ENCODE results near the gene PIEZO2. TPM values are rescaled to one million over a fixed set of nuclear protein-coding genes. Genes with fewer than 3 reads are reported as not detected.
A peak's percentile ranks its signal among the peaks of the same experiment; 100 is the strongest.
"Not testable (repeated sequence)": the region's sequence is repeated elsewhere in the genome, so short reads cannot be mapped to it uniquely, and the experiment has no call there.

Gene PIEZO2
- total RNA-seq, 1 experiment from 2014 or later, result 0.11 TPM

DNA sequence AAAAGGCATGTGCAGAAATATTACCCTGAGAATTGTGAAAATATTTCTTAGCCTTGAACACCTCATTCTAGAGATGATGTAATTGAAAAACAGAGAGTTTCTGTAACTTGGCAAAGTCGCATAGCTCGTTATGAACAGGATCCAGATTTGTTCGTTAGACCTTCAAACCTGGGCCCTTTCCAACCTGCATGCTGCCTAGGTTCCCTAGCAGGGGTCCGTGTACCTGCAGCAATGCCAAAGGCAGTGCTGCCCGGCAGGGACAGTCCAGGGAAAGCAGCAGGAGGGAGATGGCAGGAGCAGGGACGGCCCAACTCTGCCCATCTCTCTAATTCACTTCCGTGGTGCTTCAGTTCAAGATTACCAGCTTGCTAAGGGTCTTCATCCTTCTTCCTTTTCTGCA, 12.0 kb downstream of the PIEZO2 start:
- Mint-ChIP-seq H3K4me1 (ENCODE audit: low read depth, unreplicated experiment) (peaks cover 6% of the 10 kb centered on the region), H3K36me3 (ENCODE audit: insufficient read depth, unreplicated experiment) (no peaks in the 10 kb centered on the region), H3K27ac (ENCODE audit: unreplicated experiment) (no peak overlapping the region), H3K27me3 (ENCODE audit: insufficient read depth, unreplicated experiment) (no peaks in the 10 kb centered on the region), H3K4me3 (ENCODE audit: unreplicated experiment) (no peak overlapping the region), H3K9me3 (ENCODE audit: unreplicated experiment) (peaks cover 15% of the 10 kb centered on the region)
- Histone ChIP-seq H3K4me3 (ENCODE audit: low read depth, low read length) (no peak overlapping the region), H3K9me3 (no peaks in the 10 kb centered on the region), H3K36me3 (ENCODE audit: control insufficient read depth, insufficient read depth, low read length) (no peaks in the 10 kb centered on the region), H3K27me3 (replicated peaks; ENCODE audit: control insufficient read depth, insufficient read depth, low read length) (no peaks in the 10 kb centered on the region), H3K4me1 (no peaks in the 10 kb centered on the region)
- TF ChIP-seq, protein P1, sequence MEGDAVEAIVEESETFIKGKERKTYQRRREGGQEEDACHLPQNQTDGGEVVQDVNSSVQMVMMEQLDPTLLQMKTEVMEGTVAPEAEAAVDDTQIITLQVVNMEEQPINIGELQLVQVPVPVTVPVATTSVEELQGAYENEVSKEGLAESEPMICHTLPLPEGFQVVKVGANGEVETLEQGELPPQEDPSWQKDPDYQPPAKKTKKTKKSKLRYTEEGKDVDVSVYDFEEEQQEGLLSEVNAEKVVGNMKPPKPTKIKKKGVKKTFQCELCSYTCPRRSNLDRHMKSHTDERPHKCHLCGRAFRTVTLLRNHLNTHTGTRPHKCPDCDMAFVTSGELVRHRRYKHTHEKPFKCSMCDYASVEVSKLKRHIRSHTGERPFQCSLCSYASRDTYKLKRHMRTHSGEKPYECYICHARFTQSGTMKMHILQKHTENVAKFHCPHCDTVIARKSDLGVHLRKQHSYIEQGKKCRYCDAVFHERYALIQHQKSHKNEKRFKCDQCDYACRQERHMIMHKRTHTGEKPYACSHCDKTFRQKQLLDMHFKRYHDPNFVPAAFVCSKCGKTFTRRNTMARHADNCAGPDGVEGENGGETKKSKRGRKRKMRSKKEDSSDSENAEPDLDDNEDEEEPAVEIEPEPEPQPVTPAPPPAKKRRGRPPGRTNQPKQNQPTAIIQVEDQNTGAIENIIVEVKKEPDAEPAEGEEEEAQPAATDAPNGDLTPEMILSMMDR (IDR thresholded peaks at IDR 0.05; ENCODE audit: insufficient read depth in 1 of 2, low read depth in 1 of 2, low read length in 1 of 2, severe bottlenecking in 1 of 2, unreplicated experiment in 1 of 2), result no peak
- BruUV-seq (replicated peaks), result no TSS peak
- intact Hi-C loops (cut with micrococcal nuclease; ENCODE audit: unreplicated experiment), result no loop called here
- ChIA-PET POLR2A (no interaction called here), CTCF (no interaction called here)
- no peak for DNase-seq

DNA sequence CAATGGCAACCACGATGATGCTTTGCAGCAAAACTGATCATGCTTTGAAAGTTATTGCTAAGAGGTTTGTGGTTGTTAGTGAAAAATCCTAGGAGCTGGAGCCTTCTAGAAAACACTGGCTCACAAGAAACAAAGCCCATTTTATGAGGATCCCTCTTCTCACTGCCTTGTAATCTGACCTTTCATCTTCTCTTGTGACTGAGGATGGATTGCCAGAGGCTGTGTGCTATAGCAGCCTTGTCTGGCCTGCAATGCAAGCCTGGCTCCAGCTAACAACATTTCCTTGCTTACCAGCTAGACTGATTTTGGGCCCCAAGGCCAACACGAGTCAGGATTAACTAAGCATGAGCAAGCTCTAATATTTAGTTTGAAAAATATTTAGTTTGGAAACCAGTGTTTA, 13.1 kb downstream of the PIEZO2 start:
- BruUV-seq (replicated peaks), result no TSS peak
- CTCF ChIA-PET, result interaction anchor here (1.0 kb wide), 1 partner anchor 22 kb away, joined by 4 read pairs; no protein-coding TSS in a partner anchor
- peak in 1 of 2 experiments; percentile 9 for DNase-seq

DNA sequence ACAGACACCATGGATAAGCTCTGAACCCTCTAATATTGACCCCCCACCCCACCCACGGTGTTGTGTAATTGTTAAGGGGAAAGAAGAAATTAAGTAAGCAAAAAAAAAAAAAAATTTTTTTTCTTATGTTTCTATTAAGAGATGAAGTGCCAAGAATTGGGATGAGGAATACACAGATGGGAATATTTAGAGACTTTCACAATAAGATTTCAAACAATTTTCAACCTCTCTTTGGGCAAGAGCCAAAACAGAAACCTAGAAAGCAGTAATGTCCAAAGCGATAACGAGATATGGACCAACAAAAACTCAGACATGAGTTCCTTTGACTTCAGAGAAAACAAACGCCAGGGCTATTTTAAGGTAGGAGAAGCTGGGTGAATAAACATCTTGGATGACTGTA, 14.4 kb downstream of the PIEZO2 start:
- H3K36me3 ChIP-seq (ENCODE audit: control insufficient read depth, insufficient read depth, low read length), result no peaks in the 10 kb centered on the region
- Mint-ChIP-seq H3K4me1 (ENCODE audit: low read depth, unreplicated experiment) (no peaks in the 10 kb centered on the region), H3K4me3 (ENCODE audit: unreplicated experiment) (no peak overlapping the region), H3K9me3 (ENCODE audit: unreplicated experiment) (peaks cover 7% of the 10 kb centered on the region), H3K27me3 (ENCODE audit: insufficient read depth, unreplicated experiment) (no peaks in the 10 kb centered on the region), H3K27ac (ENCODE audit: unreplicated experiment) (no peak overlapping the region), H3K36me3 (ENCODE audit: insufficient read depth, unreplicated experiment) (no peaks in the 10 kb centered on the region)
- no peaks in the 10 kb centered on the region for H3K9me3 ChIP-seq
- no TSS peak for BruUV-seq (replicated peaks)
- no peaks in the 10 kb centered on the region for H3K4me1 ChIP-seq
- TF ChIP-seq, protein P1 (IDR thresholded peaks at IDR 0.05; ENCODE audit: insufficient read depth in 1 of 2, low read depth in 1 of 2, low read length in 1 of 2, severe bottlenecking in 1 of 2, unreplicated experiment in 1 of 2), result no peak
- intact Hi-C loops (cut with micrococcal nuclease; ENCODE audit: unreplicated experiment), result no loop called here
- H3K4me3 ChIP-seq (ENCODE audit: low read depth, low read length), result no peak overlapping the region
- CTCF ChIA-PET, result no interaction called here
- POLR2A ChIA-PET, result no interaction called here
- DNase-seq, result no peak
- H3K27me3 ChIP-seq (replicated peaks; ENCODE audit: control insufficient read depth, insufficient read depth, low read length), result no peaks in the 10 kb centered on the region

More for the DNA sequence above, 13.1 kb downstream of the PIEZO2 start:
- no peaks in the 10 kb centered on the region for H3K36me3 ChIP-seq (ENCODE audit: control insufficient read depth, insufficient read depth, low read length)
- Mint-ChIP-seq H3K4me3 (ENCODE audit: unreplicated experiment) (no peak overlapping the region), H3K36me3 (ENCODE audit: insufficient read depth, unreplicated experiment) (no peaks in the 10 kb centered on the region), H3K27ac (ENCODE audit: unreplicated experiment) (no peak overlapping the region), H3K27me3 (ENCODE audit: insufficient read depth, unreplicated experiment) (no peaks in the 10 kb centered on the region), H3K9me3 (ENCODE audit: unreplicated experiment) (peaks cover 13% of the 10 kb centered on the region), H3K4me1 (ENCODE audit: low read depth, unreplicated experiment) (peaks cover 4% of the 10 kb centered on the region)
- TF ChIP-seq, protein P1 (IDR thresholded peaks at IDR 0.05; ENCODE audit: insufficient read depth in 1 of 2, low read depth in 1 of 2, low read length in 1 of 2, severe bottlenecking in 1 of 2, unreplicated experiment in 1 of 2), result no peak
- H3K4me1 ChIP-seq, result no peaks in the 10 kb centered on the region
- H3K9me3 ChIP-seq, result no peaks in the 10 kb centered on the region
- intact Hi-C loops (cut with micrococcal nuclease; ENCODE audit: unreplicated experiment), result no loop called here
- POLR2A ChIA-PET, result interaction anchor here (0.6 kb wide), 1 partner anchor 845 kb away, joined by 4 read pairs; the partner anchor contains the start of gene IMPA2
- H3K4me3 ChIP-seq (ENCODE audit: low read depth, low read length), result no peak overlapping the region
- H3K27me3 ChIP-seq (replicated peaks; ENCODE audit: control insufficient read depth, insufficient read depth, low read length), result no peaks in the 10 kb centered on the region

DNA sequence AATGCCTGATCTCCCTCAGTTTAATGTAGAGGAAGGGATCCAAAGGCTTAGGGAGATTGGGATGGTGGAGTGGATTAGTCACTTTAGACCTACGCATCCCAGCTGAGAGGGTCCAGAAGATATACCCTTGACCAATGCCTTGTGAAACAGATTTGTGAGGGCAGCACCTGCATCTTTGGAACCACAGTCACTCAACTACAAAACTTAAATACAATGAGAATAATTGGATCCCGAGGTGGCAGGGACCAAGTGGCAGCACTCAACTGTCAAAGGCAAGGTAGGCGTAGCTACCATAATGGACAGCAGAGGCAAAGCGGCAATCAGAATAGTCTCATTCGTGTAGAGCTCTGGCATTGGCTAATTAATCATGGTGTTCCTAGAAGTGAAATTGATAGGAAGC, 20.3 kb downstream of the PIEZO2 start:
- BruUV-seq (replicated peaks); H3K4me1 Mint-ChIP-seq (ENCODE audit: low read depth, unreplicated experiment); H3K9me3 ChIP-seq; H3K27me3 Mint-ChIP-seq (ENCODE audit: insufficient read depth, unreplicated experiment); H3K36me3 ChIP-seq (ENCODE audit: control insufficient read depth, insufficient read depth, low read length); CTCF ChIA-PET; DNase-seq; H3K27me3 ChIP-seq (replicated peaks; ENCODE audit: control insufficient read depth, insufficient read depth, low read length); intact Hi-C loops (cut with micrococcal nuclease; ENCODE audit: unreplicated experiment); H3K4me3 Mint-ChIP-seq (ENCODE audit: unreplicated experiment); H3K36me3 Mint-ChIP-seq (ENCODE audit: insufficient read depth, unreplicated experiment); POLR2A ChIA-PET; H3K27ac Mint-ChIP-seq (ENCODE audit: unreplicated experiment); H3K4me1 ChIP-seq; H3K4me3 ChIP-seq (ENCODE audit: low read depth, low read length): not testable (repeated sequence)
- peaks cover 18% of the 10 kb centered on the region for H3K9me3 Mint-ChIP-seq (ENCODE audit: unreplicated experiment)
